Endothelial cell (in vitro differentiated cells): Measurements from ENCODE around the gene MRPL52. TPM values are rescaled to one million over a fixed set of nuclear protein-coding genes. Genes with fewer than 3 reads are reported as not detected.

Experiments
- DNase-seq: peaks from one replicate; pipeline ENCODE4 v3.0.0; 2021; ENCODE audit warnings: low spot score
- H3K27ac Mint-ChIP-seq: one replicate; pipeline ENCODE4 v1.8.0; 2021; ENCODE audit warnings: mixed read lengths, inconsistent platforms; ENCODE audit not compliant: unreplicated experiment
- H3K27me3 Mint-ChIP-seq: one replicate; pipeline ENCODE4 v1.8.0; 2021; ENCODE audit warnings: mild to moderate bottlenecking, moderate library complexity, mixed read lengths, inconsistent platforms; ENCODE audit not compliant: unreplicated experiment
- H3K36me3 Mint-ChIP-seq: one replicate; pipeline ENCODE4 v1.8.0; 2021; ENCODE audit warnings: mild to moderate bottlenecking, low read depth, mixed read lengths, inconsistent platforms; ENCODE audit not compliant: unreplicated experiment
- H3K4me1 Mint-ChIP-seq: one replicate; pipeline ENCODE4 v1.8.0; 2021; ENCODE audit warnings: mild to moderate bottlenecking, mixed read lengths, inconsistent platforms; ENCODE audit not compliant: unreplicated experiment
- H3K4me3 Mint-ChIP-seq: one replicate; pipeline ENCODE4 v1.8.0; 2021; ENCODE audit warnings: mild to moderate bottlenecking, mixed read lengths, inconsistent platforms; ENCODE audit not compliant: unreplicated experiment
- H3K9me3 Mint-ChIP-seq: one replicate; pipeline ENCODE4 v1.8.0; 2021; ENCODE audit warnings: mixed read lengths, inconsistent platforms; ENCODE audit not compliant: unreplicated experiment
- total RNA-seq: library from RNA; stranded (reverse); fragmentation: NEBNext Ultra II Directional; extraction: Animal tissue kit (Norgen Biotek cat#: 25700); gene quantifications from one replicate; pipeline ENCODE4 v1.2.1, GENCODE V29; 2021; ENCODE audit not compliant: unreplicated experiment
- TF ChIP-seq, protein P1 (sequence below): fragments of 200-600 bp; sonication (generic); IDR thresholded peaks from one replicate; pipeline ENCODE4 v1.5.0; 2021; ENCODE audit warnings: antibody characterized with exemption; ENCODE audit not compliant: unreplicated experiment

The MRPL52 gene
- total RNA-seq, 1 donor from 2014 or later: 126 TPM

DNA sequence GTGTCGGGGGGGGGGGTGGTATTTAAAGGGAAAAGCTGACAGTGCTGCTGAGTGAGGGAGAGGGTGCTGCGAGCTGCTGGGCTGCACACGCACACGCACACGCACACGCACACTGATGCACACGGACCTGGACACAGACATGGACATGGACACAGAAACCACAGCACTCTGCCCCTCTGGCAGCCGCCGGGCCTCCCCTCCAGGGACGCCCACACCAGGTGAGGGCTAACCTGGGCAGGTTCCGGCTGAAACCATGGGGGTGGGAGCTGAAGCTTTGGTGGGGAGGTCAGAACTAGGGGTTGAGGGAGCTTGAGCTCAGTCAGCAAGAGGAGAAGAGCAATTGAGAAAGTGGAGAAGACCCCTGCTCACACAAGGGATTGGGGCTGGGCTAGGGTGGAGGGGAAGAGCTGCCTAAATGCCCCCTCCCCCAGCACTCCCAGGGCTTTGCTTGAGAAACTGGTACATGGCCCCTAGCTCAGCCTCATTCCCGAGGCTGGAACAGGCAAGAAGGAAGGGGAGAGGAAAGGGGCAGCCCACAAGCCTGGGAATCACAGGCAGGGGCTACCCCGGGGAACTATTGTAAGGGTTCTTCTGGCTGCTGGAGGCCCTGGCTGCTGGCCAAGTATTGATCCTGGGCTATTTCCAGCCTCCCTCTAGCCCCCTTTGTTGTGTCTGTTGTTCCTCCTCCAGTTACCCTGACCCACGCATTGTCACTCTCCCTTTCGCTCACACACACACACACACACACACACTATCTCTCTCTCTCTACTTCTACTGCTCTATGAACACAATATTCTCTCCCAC lies 53.7 kb downstream of the MRPL52 start, which contains the start of gene REM2:
REM2 (plus strand) TSS at position 50 of the 804 bp plus-strand sequence; CDS start at position 116, 66 bp downstream.
- Mint-ChIP-seq H3K9me3 (no peaks in the 10 kb centered on the region), H3K36me3 (peaks cover 18% of the 10 kb centered on the region), H3K27me3 (peaks cover 30% of the 10 kb centered on the region), H3K27ac (peak within 1 kb of the TSS; percentile 70), H3K4me1 (peaks cover 43% of the 10 kb centered on the region), H3K4me3 (peak within 1 kb of the TSS; percentile 56)
- TF ChIP-seq, protein P1, sequence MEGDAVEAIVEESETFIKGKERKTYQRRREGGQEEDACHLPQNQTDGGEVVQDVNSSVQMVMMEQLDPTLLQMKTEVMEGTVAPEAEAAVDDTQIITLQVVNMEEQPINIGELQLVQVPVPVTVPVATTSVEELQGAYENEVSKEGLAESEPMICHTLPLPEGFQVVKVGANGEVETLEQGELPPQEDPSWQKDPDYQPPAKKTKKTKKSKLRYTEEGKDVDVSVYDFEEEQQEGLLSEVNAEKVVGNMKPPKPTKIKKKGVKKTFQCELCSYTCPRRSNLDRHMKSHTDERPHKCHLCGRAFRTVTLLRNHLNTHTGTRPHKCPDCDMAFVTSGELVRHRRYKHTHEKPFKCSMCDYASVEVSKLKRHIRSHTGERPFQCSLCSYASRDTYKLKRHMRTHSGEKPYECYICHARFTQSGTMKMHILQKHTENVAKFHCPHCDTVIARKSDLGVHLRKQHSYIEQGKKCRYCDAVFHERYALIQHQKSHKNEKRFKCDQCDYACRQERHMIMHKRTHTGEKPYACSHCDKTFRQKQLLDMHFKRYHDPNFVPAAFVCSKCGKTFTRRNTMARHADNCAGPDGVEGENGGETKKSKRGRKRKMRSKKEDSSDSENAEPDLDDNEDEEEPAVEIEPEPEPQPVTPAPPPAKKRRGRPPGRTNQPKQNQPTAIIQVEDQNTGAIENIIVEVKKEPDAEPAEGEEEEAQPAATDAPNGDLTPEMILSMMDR: no peak
- no peak for DNase-seq

DNA sequence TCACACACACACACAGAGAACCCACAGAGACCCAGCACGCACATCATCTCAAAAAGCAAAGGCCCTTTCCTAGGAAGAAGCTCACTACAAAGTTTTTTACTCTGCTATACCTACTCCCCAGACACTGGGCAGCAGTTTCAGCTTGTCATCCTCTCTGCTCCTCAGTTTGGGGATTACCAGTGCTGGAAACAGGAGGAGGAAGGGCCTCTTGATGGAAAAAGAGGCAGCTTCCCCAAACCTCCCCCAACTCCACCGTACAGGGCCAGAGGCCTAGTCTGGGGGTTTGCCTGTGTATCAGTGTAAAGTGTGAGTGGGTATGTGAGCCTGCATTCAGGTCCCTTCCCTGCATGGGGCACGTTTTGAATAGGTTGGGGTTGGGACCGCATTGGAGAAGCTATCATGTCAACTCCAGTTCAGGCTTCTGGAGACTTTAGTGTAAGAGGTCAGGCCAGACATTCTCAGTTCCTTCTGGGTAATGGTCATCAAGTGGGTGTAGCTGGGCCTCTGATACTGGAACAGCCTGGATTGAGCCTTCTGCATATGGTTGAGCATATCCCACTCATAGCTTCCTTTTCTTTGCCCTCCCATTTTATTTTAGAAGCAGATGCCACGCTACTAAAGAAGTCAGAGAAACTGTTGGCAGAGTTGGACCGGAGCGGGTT lies 54.5 kb downstream of the MRPL52 start:
- Mint-ChIP-seq H3K27ac (peak overlapping the region; percentile 32), H3K27me3 (peaks cover 30% of the 10 kb centered on the region), H3K9me3 (no peaks in the 10 kb centered on the region), H3K4me1 (peaks cover 43% of the 10 kb centered on the region), H3K36me3 (peaks cover 10% of the 10 kb centered on the region), H3K4me3 (no peak overlapping the region)
- no peak for DNase-seq
- TF ChIP-seq, protein P1: no peak

Other genes with a start within 250 kb of the MRPL52 start
- gene DAD1, start 240.7 kb upstream of the MRPL52 start, total RNA-seq: 250 TPM
- gene ABHD4, start 231.6 kb upstream of the MRPL52 start, total RNA-seq: 77.7 TPM
- gene OR6J1, start 185.5 kb upstream of the MRPL52 start, total RNA-seq: not detected
- 168 TPM for gene OXA1L, start 63.2 kb upstream of the MRPL52 start, total RNA-seq
- gene SLC7A7, start 14.5 kb upstream of the MRPL52 start, total RNA-seq: 15.0 TPM
- gene MMP14, start 6.7 kb downstream of the MRPL52 start, total RNA-seq: 819 TPM
- 105 TPM for gene LRP10, start 41.9 kb downstream of the MRPL52 start, total RNA-seq
- gene REM2, start 53.3 kb downstream of the MRPL52 start, total RNA-seq: 0.36 TPM
- 52.4 TPM for gene RBM23, start 89.3 kb downstream of the MRPL52 start, total RNA-seq
- gene PRMT5, start 99.5 kb downstream of the MRPL52 start, total RNA-seq: 57.9 TPM
- gene HAUS4, start 127.2 kb downstream of the MRPL52 start, total RNA-seq: 35.5 TPM
- gene AJUBA, start 152.7 kb downstream of the MRPL52 start, total RNA-seq: 7.2 TPM
- gene C14orf93, start 180.3 kb downstream of the MRPL52 start, total RNA-seq: 9.0 TPM
- 177 TPM for gene PSMB5, start 205.0 kb downstream of the MRPL52 start, total RNA-seq
- gene PSMB11, start 212.3 kb downstream of the MRPL52 start, total RNA-seq: not detected
- 13.6 TPM for gene CDH24, start 227.6 kb downstream of the MRPL52 start, total RNA-seq